GM19035 (cell line): Measurements from ENCODE around the gene PPCDC.

Source experiments
- ATAC-seq: cut with Tn5 transposase; IDR thresholded peaks from one replicate; pipeline ENCODE4 v1.9.1; 2021; ENCODE audit not compliant: unreplicated experiment

The PPCDC gene, protein sequence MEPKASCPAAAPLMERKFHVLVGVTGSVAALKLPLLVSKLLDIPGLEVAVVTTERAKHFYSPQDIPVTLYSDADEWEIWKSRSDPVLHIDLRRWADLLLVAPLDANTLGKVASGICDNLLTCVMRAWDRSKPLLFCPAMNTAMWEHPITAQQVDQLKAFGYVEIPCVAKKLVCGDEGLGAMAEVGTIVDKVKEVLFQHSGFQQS

DNA sequence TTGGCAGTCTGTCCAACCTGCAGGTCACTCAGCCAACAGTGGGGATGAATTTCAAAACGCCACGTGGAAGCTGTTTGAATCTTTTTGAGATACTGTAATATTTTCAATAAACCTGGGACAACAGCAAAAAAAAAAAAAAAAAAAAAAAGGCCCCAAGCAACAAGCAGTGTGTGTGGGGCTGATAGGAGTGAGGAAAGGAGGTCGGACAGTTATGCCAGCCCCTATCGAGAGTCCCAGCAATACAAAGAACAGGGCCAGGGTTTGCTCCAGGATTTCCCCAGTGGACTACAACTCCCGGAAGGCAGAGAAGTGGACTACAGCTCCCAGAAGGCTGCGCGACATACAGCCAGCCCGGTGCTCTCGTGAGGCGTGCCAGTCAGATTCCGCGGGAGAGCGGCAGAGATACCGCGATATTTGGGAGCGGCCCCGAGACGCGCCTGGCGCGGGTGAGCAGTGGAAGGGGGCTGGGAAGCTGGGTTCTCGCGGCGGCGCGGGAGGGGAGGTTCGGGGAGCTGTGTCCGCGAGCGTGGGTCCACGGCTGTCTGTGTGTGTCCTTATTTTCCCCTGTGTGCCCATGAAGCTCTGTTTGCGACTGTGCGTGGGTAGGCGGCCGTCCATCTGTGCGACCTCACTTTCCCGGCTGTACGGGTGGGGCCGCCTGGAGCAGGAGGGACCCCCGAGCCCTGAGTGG lies at the start of gene PPCDC:
PPCDC (plus strand) TSS at position 410 of the 691 bp plus-strand sequence. CDS start 4,729 bp downstream, outside the sequence.
- peak; percentile 92 for ATAC-seq

DNA sequence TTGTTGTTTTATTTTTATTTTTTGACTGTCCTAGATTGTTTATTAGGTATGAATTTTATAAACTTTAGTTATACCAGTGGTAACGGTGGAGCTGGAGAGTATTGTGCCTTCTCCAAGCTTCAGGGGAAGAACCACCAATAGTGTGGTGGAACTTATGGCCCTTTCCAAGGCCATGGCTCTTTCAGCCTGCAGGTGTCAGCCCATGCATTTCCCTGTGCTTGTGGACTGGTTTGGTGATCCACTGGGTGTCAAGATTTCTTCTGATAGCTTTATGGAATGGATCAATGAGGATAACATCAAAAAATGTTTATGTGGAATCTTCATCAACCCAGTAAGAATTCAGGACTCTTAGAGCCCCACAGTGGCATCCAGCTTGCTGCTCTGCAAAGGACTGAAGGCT lies 47.2 kb upstream of the PPCDC start:
- no peak for ATAC-seq

DNA sequence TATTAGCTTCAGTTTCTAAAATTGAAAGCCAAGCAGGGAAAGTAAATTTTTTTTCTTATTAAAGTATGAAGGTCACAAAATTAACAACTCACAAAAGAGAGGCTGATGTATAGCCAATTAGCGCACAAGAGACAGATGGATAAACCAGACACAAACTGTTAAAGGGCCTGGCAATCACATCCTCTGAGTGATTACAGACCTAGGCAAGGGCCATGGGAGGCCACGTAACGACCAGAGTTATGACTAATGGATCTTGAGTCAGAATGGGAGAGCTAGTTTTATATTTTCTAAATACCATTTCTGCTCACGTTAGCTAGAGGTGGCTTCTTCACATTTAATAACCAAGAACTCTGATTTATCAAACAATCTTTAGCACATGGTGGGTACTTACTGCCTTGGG lies 45.8 kb upstream of the PPCDC start:
- no peak for ATAC-seq

DNA sequence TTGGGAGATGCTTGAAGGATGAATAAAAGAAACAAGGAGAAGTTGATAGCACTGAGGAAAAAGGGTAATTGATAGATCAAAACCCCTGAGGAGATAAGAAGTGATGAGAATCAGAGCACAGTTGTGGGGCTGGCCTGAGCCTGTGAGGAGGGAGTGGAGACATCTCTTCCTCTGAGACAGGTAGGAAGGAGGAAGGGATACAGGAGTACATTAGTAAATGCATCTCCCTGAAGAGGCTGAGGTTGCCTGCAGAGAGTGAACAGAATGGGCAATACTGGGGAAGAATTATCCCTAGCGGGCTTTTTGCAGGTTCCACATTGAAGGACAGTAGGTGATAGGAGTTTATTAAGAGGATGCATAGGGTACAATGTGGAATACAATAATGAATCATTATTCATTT lies 45.3 kb upstream of the PPCDC start:
- no peak for ATAC-seq

DNA sequence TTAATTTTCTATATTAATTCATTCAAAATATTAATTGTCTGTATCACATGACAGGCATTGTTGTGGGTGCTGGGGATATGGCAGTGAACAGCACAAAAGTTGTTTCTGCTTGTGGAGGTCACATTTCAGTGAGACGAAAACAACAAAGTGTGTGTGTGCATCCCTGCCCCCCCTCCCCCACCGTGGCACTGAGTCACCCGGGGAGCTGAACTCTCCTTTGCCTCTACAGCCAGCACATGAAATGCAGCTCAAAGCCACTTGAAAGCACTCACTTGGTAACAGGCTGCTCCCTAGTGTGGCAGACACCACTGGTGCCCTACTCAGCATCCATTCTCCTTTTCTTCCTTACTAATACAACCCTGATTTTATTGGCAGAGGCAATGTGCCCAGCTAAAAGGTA lies 44.9 kb upstream of the PPCDC start:
- ATAC-seq = no peak

DNA sequence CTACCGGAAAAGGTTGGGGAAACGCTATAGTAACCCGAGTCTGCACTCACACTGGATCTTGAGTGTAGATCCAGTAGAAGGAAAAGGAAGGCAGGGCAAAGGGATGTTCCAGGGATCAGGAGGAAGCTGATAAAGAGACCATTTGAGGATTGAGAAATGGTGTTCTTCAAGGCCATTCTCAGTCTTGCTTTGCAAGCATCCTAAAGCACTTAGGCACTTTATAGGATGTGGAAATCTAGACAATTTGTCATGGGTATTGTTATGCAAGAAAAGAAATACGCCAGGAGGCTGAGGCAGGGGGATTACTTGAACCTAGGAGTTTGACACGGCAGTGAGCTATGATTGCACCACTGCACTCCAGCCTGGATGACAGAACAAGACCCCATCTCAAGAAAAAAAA lies 41.2 kb upstream of the PPCDC start:
- no peak for ATAC-seq

DNA sequence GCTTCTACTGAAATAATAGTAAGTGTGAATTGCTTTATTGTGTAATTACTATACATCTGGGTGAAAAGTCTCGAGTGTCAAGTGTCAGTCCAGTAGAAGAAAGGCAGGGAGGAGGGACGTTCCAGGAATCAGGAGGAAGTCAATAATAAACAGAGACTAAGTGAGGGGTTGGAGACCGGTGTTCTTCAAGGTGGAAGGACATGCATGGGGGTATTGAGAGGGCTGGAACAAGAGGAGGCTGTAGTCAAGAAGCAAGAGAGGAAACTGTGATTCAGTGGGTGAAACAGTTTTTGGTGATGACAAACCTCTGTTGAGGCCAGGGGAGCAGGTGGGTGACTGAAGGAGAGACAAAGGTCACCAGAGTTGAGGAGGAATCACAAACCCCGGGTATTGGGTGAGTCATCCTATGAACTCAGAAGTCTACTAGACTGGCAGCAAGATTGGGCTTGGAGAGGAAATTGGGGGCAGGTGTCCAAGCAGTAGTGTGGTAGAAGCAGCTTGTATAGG lies 39.6 kb upstream of the PPCDC start:
- no peak for ATAC-seq

DNA sequence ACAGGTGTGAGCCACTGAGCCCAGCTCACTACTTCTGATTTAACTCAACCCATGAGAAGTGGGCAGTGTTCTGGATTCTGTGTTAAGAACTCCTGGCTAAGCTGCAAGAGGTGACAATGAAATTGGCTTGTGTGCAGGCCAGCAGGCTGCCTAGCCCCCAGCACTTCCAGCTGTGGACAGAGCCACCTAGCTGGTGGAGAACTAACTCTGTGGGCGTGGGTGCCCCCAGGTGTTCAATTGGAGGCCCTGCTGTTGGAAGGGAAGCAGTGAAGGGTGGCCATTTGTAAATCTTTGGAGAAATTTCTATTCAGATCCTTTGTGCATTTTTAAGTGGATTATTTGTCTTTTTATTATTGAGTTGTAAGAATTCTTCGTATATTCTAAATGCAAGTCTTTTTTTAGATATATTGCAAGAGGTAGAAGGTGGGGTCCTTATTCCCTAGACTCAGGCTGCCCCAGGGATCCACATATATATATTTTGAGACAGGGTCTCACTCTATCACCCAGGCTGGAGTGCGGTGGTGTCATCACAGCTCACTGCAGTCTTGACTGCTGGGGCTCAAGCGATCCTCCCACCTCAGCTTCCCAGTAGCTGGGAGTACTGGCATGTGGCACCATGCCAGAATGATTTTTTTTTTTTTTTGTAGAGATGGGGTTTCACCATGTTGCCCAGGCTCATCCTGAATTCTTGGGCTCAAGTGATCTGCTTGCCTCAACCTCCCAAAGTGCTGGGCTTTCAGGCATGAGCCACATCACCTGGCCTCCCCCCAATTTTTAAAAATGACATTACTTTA lies 35.2 kb upstream of the PPCDC start:
- no peak for ATAC-seq

DNA sequence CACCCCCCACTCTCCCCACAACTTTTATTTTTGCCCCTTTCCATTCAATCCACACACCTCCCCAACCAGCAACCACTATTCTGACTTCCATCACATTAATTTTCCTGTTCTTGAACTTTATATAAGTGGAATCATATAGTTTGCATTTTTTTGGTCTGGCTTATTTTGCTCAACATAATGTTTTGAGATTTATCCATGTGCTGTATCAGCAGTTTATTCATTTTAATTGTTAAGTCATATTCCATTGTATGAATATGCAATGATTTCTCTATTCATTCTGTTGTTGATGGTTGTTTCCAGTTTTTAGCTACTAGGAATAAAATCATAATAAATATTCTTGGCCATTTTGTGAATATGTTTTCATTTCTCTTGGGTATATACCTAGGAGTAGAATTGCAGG lies 33.9 kb upstream of the PPCDC start:
- ATAC-seq = no peak

DNA sequence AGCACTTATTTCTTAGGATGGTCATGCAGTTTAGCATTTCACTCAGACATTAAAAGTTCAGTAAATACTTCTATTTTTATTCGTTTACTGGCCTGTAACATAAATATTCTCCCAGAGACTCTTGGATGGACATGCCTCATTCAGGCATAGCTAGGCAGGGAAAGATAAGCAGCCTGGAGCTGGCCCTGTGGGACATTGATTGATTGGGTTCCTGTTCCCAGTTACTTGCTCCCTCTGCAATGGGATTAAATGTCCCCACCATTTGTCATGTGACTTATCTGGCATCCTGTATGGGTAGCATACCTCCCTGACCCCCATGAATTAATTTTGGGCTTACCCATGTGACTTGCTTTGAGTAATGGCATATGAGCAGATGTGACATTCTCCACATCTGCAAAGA lies 30.8 kb upstream of the PPCDC start:
- ATAC-seq = no peak

DNA sequence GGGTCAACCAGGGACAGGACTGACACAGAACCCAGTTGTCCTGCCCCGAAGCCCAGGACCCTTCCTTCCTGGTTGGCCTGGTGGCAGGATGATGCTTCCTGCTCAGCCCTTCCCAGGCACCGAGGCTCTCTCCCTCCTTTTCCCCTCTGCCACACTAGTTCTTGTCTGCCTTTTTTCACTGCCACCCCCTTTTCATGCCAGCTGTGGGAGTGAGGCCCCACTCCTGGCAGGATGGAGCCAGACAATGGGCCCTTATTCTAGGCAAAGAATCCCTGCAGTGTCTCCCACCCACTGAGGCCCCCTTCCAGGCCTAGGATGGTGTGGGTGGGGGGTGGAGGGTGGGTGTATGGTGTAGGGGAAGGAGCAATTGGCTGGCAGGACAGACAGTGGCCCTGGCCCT lies 29.2 kb upstream of the PPCDC start:
- no peak for ATAC-seq

DNA sequence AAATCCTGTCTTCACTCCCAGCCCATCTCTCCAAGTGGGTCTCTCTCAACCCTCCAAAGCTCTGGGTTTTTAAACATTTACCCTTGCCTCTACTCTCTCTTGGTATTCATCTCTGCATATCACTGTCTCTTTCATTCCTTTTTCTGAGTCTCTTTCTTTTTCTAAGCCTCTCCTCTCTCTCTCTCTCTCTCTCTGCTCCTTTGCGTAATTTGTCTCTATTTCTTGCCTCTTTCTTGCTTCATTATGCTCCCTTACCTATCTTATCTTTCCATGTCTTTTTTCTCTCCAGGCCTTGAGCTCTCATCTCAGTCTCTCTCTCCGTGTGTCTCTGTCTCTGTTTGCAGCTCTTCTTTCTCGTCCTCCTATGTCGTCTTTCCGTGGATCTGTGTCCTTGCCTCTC lies 28.7 kb upstream of the PPCDC start:
- no peak for ATAC-seq

DNA sequence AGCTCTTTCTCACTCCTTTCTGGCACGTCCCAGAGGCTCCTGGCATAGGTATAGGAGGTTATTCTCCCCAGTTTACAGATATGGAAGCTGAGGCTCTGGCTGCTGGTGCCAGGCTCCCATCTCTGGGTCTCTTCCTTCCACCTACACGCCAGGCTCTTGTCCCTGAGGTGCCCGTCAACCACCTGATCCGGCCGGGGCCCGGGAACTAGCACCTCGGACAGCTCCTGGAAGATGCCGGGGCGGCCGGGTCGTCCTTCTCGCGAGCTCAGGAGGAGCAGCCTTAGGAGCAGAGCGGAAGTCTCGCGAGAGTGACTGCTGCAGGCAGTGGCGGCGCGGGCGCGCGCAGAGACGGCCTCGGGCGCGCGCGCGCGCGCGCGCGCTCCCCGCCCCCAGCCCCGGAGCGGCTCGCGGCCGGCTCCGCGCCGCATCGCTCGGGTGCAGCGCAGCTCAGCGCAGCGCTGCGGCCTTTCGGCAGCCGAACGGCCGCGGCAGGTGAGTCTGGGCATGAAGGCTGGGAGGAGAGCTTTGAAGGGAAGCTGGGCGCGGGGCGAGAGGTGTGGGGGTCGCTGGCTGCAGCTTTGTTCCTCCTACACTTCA lies 28.1 kb upstream of the PPCDC start, which contains the start of gene SCAMP5:
SCAMP5 (plus strand) TSS at position 382 of the 597 bp plus-strand sequence. CDS start 16,277 bp downstream, outside the sequence.
- peak; percentile 79 for ATAC-seq

DNA sequence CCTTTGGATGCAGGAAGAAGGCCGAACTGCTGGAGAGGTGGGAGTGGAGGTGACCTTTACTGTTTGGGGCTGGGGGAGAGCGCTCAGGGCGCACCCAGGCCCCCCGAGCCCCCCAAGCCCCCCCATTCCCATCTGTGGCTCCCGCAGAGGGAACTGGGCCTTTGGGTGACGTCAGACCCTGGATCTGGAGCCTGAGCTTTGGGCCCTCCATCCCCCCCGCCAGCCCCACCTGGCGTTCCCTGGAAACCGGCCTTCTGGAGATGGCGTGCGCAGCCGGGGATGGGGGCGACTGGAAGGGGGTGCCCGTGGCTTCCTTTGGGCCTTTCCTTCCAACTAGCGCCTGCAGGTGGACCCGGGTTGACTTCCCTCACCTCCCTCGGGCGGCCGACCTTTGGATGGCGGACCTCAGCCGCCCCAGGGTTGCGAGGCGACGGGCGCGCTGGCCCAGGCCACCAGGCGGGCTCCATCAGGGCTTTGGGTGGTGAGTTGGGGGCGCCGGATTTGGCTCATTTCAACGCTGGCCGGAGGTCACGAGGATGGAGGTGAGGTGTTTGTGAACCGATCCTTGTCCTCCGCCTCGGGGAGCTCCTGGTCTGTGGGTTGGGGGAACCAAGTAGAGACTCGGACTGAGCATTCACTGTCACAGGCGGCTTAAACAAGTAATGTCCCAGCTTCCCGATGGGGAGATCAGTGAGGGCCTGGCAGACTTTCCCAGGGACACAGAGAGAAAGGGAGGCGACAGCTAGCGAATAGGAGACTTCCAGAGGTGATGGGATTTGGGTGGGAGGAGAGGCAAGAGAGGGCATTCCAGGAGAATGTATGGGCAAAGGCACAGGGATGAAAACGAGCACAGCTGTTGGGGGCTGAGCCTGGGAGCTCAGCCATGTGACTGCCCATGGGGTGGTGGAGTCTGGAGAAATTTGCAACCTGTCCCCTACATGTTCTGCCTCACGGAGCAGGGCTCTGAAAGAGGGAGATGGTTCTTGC lies 27.3 kb upstream of the PPCDC start:
- peak; percentile 7 for ATAC-seq

DNA sequence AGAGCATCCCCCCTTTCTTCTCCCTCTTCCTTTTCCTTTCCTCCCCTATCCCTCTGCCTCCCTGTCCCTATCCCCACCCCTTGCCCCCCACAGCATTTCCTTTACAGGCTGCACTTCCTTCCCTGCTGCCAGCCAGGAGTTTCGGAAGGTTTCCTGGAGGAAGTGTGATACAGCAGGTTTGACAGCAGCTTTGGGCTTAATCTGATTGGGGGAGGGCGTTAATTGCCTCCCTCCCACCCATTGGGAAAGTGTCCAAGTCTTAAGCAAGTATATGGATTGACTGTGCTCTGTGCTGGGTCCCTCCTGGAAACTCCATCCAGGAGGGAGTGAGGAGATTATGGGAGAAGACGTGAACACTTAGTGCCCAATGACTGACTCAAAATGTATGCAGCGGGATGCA lies 26.2 kb upstream of the PPCDC start:
- no peak for ATAC-seq

DNA sequence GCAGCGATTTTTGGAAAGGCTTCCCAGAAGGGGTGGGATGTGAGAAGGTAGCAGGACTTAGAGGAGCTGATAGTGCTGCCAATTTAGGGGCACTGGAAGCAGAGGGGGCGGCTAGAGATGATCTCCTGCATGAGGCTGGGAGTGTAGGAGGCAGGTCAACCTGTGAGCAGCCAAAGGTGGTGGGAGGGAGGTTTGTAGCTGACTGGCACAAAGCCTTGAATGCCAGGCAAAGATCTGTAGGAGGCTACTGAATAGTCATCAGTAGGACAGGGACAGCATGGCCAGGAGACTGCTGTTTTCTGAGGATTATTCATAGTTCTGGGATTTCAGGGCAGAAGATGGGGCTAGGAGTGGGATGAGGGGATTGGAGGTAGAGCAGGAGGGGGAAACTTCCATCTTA lies 25.8 kb upstream of the PPCDC start:
- ATAC-seq = no peak

DNA sequence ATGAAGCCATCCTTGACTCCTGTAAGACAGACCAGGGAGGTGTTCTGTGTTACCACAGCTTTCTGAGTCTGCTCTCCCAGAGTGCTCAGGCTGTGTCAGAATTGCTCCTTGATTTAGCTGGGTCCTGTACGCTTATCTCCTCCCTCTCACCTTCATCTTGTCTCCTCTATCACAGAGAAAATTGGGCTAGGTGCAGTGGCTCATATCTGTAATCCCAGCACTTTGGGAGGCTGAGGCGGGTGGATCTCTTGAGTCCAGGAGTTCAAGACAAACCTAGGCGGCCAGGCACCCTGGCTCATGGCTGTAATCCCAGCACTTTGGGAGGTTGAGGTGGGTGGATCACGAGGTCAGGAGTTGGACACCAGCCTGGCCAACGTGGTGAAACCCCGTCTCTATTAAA lies 22.1 kb upstream of the PPCDC start:
- no peak for ATAC-seq

DNA sequence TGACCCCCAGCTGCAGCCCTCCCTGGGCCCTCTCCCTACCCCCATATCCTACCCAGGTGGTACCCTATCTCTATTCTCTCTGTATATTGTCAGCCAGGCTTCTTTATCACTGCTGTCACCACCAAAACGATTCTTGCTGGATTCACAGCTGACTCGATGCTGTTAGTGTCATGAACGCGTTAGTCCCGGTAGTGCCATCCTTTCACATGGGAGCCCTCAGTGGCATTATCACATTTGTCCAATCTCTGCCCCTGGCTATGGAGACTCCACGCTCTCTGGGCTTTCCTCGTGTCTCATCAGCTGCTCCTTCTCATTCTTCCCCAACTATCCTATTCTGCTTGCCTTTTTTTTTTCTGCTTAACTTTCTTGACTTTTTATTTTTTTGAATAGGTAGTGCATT lies 21.0 kb upstream of the PPCDC start:
- ATAC-seq = no peak

DNA sequence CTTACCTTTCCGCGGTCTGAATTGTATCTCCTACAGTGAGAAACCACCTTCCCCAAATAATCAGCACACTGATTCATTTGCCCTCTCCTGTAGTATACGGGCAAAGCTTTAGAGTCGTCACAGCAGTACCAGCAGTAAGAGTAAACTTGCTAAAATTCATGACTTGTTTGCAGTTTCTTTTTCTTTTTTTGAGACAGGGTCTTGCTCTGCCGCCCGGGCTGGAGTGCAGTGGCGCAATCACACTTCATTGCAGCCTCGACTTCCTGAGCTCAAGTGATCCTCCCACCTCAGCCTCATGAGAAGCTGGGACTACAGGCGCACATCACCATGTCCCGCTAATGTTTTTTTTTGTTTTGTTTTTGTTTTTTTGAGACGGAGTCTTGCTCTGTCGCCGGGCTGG lies 16.2 kb upstream of the PPCDC start:
- ATAC-seq = no peak

DNA sequence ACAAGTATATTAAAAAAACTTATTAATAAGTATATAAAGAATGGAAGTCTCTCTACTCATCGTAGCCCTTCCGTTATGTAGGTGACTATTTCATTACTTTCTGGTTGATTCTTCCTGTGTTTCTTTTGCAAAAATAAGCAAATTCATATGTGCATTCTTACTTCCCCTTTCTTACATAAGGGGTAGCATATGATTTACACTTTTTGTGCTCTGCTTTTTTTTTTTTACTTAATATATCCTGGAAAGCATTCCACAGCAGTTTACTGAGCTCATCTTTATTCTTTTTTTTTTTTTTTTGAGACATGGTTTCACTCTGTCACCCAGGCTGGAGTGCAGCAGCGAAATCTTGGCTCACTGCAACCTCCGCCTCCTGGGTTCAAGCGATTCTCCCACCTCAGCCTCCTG lies 15.2 kb upstream of the PPCDC start:
- ATAC-seq = peak; percentile 46
